ENCODE measurements around the gene KIF1C.
"Not testable (repeated sequence)": the region's sequence is repeated elsewhere in the genome, so short reads cannot be mapped to it uniquely, and the experiment has no call there.

DNA sequence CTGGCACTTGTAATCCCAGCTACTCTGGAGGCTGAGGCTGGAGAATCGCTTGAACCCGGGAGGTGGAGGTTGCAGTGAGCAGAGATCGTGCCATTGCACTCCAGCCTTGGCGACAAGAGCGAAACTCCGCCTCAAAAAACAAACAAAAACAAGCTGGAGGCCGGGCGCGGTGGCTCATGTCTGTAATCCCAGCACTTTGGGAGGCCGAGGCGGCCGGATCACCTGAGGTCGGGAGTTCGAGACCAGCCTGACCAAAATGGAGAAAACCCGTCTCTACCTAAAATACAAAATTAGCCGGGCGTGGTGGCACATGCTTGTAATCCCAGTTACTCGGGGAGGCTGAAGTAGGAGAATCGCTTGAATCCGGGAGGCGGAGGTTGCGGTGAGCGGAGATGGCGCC lies 79.5 kb downstream of the KIF1C start:
- not testable (repeated sequence) for TF ChIP-seq POLR2A (IDR thresholded peaks at IDR 0.05; ENCODE audit: low read length); GATA1 (IDR thresholded peaks at IDR 0.05; ENCODE audit: low read depth, low read length)

All from erythroblast (primary cell).